Aorta (tissue), 5 donors: ENCODE data around the gene PIK3R1. TPM values are rescaled to one million over a fixed set of nuclear protein-coding genes. Genes with fewer than 3 reads are reported as not detected.

Source experiments
- ATAC-seq: fragments of 200-7000 bp; cut with Tn5 transposase; one replicate; pipeline ENCODE4 v1.9.1; 2022; ENCODE audit warnings: moderate library complexity; ENCODE audit not compliant: low FRiP score
- DNase-seq, 2 donors: peaks; one replicate each; pipeline ENCODE4 v3.0.0-alpha.2; 2020
- H3K27ac ChIP-seq, 2 donors: one replicate each; pipeline ENCODE4 v1.5.1; 2013; ENCODE audit warnings: low read length in 2 of 2, mild to moderate bottlenecking in 2 of 2, moderate library complexity in 2 of 2, control low read depth in 1 of 2, inconsistent platforms in 1 of 2, low read depth in 1 of 2
- H3K27me3 ChIP-seq, 2 donors: one replicate each; pipeline ENCODE4 v1.6.1; 2013; ENCODE audit warnings: control low read depth in 1 of 2, low read length in 1 of 2, mild to moderate bottlenecking in 1 of 2, moderate library complexity in 1 of 2; ENCODE audit not compliant: insufficient read depth in 2 of 2, control insufficient read depth in 1 of 2
- H3K36me3 ChIP-seq, 2 donors: one replicate each; pipeline ENCODE4 v1.6.1; 2013; ENCODE audit warnings: control low read depth in 1 of 2, low read length in 1 of 2, mild to moderate bottlenecking in 1 of 2; ENCODE audit not compliant: insufficient read depth in 2 of 2, control insufficient read depth in 1 of 2
- H3K4me1 ChIP-seq, 2 donors: one replicate each; pipeline ENCODE4 v1.6.1; 2013; ENCODE audit warnings: low read length in 2 of 2, control low read depth in 1 of 2, mild to moderate bottlenecking in 1 of 2, moderate library complexity in 1 of 2; ENCODE audit not compliant: insufficient read depth in 2 of 2, control insufficient read depth in 1 of 2
- H3K4me3 ChIP-seq, 2 donors: one replicate each; pipeline ENCODE4 v1.5.1; 2013; ENCODE audit warnings: low read length in 2 of 2, control low read depth in 1 of 2, mild to moderate bottlenecking in 1 of 2
- H3K9me3 ChIP-seq: one replicate; pipeline ENCODE4 v1.6.1; 2013; ENCODE audit warnings: mild to moderate bottlenecking, low read length; ENCODE audit not compliant: control insufficient read depth
- WGBS, 2 donors: extraction: QIAGEN DNeasy Blood & Tissue Kit; methylation state at CpG; one replicate each; pipeline ENCODE4 v1.1.7; 2013; 5-methylcytosine and 5-hydroxymethylcytosine counted together
- intact Hi-C, 2 donors: fragments of 100-400 bp; cut with DNase I; formaldehyde crosslinking; loops; one replicate each; pipeline versions ENCODE4 v1.14.2 to v1.15.0; 2022
- polyA plus RNA-seq, 2 donors: library from polyadenylated mRNA; stranded (reverse); fragments of 200-250 nt; gene quantifications; one replicate each; pipeline ENCODE4 v1.2.3, GENCODE V29; 2013
- total RNA-seq, 2 donors: library from RNA; stranded (reverse); fragmentation: NEBNext Ultra II Directional; extraction: Animal tissue kit (Norgen Biotek cat#: 25700); gene quantifications; one replicate each; pipeline ENCODE4 v1.2.1, GENCODE V29; 2021
- donor health status: healthy with polysubstance abuse.
- donor health status: Bipolar disorder and iron deficiency.
- donor health status: DM: no; HTN: no; CAD: no.
- donor health status: DM: no; HTN: no; CAD: no.
- donor health status: DM: yes; HTN: yes; CAD: no.

The PIK3R1 gene
- total and polyA plus RNA-seq, 4 donors, result 12.3 to 132 (median 43.3) TPM

GRCh38 chr5:68254810-68255209 is 39.3 kb downstream of the PIK3R1 start:
- no peaks in the 10 kb centered on the region for H3K9me3 ChIP-seq
- H3K4me1 ChIP-seq, result peaks cover 7 to 45% of the 10 kb centered on the region in 2 donors
- H3K27ac ChIP-seq, result no peak overlapping the region
- ATAC-seq (no peak), DNase-seq (no peak)
- H3K27me3 ChIP-seq, result no peaks in the 10 kb centered on the region
- H3K4me3 ChIP-seq, result no peak overlapping the region
- intact Hi-C loops, result loop anchor here in 1 of 2 donors (5.0 kb wide), 3 partner anchors 38 to 1008 kb away; partner anchors contain the start of gene PIK3R1
- H3K36me3 ChIP-seq, result no peaks in the 10 kb centered on the region
- WGBS, 2 donors, result 5 to 7% methylated on average over 1 of the region's 1 CpG

- peaks cover 8 to 46% of the 10 kb centered on the region in 2 donors for H3K4me1 ChIP-seq
- DNase-seq (no peak), ATAC-seq (no peak)
- H3K9me3 ChIP-seq, result no peaks in the 10 kb centered on the region
- H3K27ac ChIP-seq, result peak overlapping the region; percentile 14 to 67
- no peak overlapping the region for H3K4me3 ChIP-seq
- intact Hi-C loops, result no loop called here
- H3K36me3 ChIP-seq, result no peaks in the 10 kb centered on the region
- H3K27me3 ChIP-seq, result no peaks in the 10 kb centered on the region
- WGBS, 2 donors, result 78% methylated on average over 6 of the region's 6 CpGs
These were observed 40.0 kb downstream of the PIK3R1 start for GRCh38 chr5:68255305-68256120.

- ATAC-seq (no peak), DNase-seq (no peak)
- H3K9me3 ChIP-seq, result no peaks in the 10 kb centered on the region
- intact Hi-C loops, result no loop called here
- no peaks in the 10 kb centered on the region for H3K36me3 ChIP-seq
- peak overlapping the region; percentile 68 to 87 for H3K27ac ChIP-seq
- H3K4me3 ChIP-seq, result no peak overlapping the region
- 35 to 40% methylated on average over 3 of the region's 3 CpGs for WGBS, 2 donors
- H3K27me3 ChIP-seq, result no peaks in the 10 kb centered on the region
- peaks cover 8 to 44% of the 10 kb centered on the region in 2 donors for H3K4me1 ChIP-seq
These were observed 41.7 kb downstream of the PIK3R1 start for GRCh38 chr5:68257210-68257609.

GRCh38 chr5:68258531-68258930 is 43.0 kb downstream of the PIK3R1 start:
- peak overlapping the region; percentile 25 to 76 for H3K27ac ChIP-seq
- peaks cover 7 to 44% of the 10 kb centered on the region in 2 donors for H3K4me1 ChIP-seq
- H3K4me3 ChIP-seq, result no peak overlapping the region
- H3K9me3 ChIP-seq, result no peaks in the 10 kb centered on the region
- intact Hi-C loops, result no loop called here
- DNase-seq (no peak), ATAC-seq (no peak)
- no peaks in the 10 kb centered on the region for H3K27me3 ChIP-seq
- H3K36me3 ChIP-seq, result no peaks in the 10 kb centered on the region
- whole genome bisulfite sequencing, 2 donors, result 55 to 63% methylated on average over 4 of the region's 4 CpGs

- H3K27me3 ChIP-seq, result no peaks in the 10 kb centered on the region
- ATAC-seq (no peak), DNase-seq (no peak)
- no peaks in the 10 kb centered on the region for H3K9me3 ChIP-seq
- no peaks in the 10 kb centered on the region for H3K36me3 ChIP-seq
- peaks cover 7 to 43% of the 10 kb centered on the region in 2 donors for H3K4me1 ChIP-seq
- H3K27ac ChIP-seq, result peak overlapping the region in 1 of 2 donors; percentile 4
- WGBS, 2 donors, result 11 to 18% methylated on average over 2 of the region's 2 CpGs
- no peak overlapping the region for H3K4me3 ChIP-seq
- intact Hi-C loops, result no loop called here
These were observed 44.1 kb downstream of the PIK3R1 start for GRCh38 chr5:68259700-68260099.

- DNase-seq, result no peak
- H3K4me3 ChIP-seq, result no peak overlapping the region
- H3K27me3 ChIP-seq, result no peaks in the 10 kb centered on the region
- WGBS, 2 donors, result 90 to 91% methylated on average over 3 of the region's 3 CpGs
- no peak overlapping the region for H3K27ac ChIP-seq
- H3K9me3 ChIP-seq, result no peaks in the 10 kb centered on the region
- H3K36me3 ChIP-seq, result no peaks in the 10 kb centered on the region
- intact Hi-C loops, result no loop called here
- no peak for ATAC-seq
- peaks cover 10 to 38% of the 10 kb centered on the region in 2 donors for H3K4me1 ChIP-seq
These were observed 44.9 kb downstream of the PIK3R1 start for GRCh38 chr5:68260467-68260866.

GRCh38 chr5:68261169-68261568 is 45.6 kb downstream of the PIK3R1 start:
- ATAC-seq, result no peak
- H3K4me3 ChIP-seq, result no peak overlapping the region
- H3K27me3 ChIP-seq, result no peaks in the 10 kb centered on the region
- H3K27ac ChIP-seq, result no peak overlapping the region
- DNase-seq, result no peak
- intact Hi-C loops, result no loop called here
- peaks cover 10 to 38% of the 10 kb centered on the region in 2 donors for H3K4me1 ChIP-seq
- H3K36me3 ChIP-seq, result no peaks in the 10 kb centered on the region
- no peaks in the 10 kb centered on the region for H3K9me3 ChIP-seq

GRCh38 chr5:68261569-68262065 is 46.1 kb downstream of the PIK3R1 start:
- H3K27ac ChIP-seq, result peak overlapping the region in 1 of 2 donors; percentile 68
- 54 to 67% methylated on average over 4 of the region's 4 CpGs for WGBS, 2 donors
- no peaks in the 10 kb centered on the region for H3K36me3 ChIP-seq
- DNase-seq, result no peak
- H3K4me3 ChIP-seq, result no peak overlapping the region
- intact Hi-C loops, result no loop called here
- no peaks in the 10 kb centered on the region for H3K27me3 ChIP-seq
- peak; percentile 8 for ATAC-seq
- H3K9me3 ChIP-seq, result no peaks in the 10 kb centered on the region
- peaks cover 10 to 38% of the 10 kb centered on the region in 2 donors for H3K4me1 ChIP-seq
